GM20000 (cell line): ENCODE results near the gene CFAP65.

Experiments used
- DNase-seq: peaks from one replicate; pipeline ENCODE4 v3.0.0; 2012; ENCODE audit warnings: low spot score
- TF ChIP-seq, protein P1 (sequence below): IDR thresholded peaks from 2 replicates; pipeline ENCODE4 v1.5.1; 2012; ENCODE audit warnings: mild to moderate bottlenecking, control low read depth; ENCODE audit errors: extremely low read depth, missing control alignments

The CFAP65 gene

GRCh38 chr2:218975060-218975777, 66.1 kb downstream of the CFAP65 start:
- DNase-seq, result peak; percentile 1
- TF ChIP-seq, protein P1, sequence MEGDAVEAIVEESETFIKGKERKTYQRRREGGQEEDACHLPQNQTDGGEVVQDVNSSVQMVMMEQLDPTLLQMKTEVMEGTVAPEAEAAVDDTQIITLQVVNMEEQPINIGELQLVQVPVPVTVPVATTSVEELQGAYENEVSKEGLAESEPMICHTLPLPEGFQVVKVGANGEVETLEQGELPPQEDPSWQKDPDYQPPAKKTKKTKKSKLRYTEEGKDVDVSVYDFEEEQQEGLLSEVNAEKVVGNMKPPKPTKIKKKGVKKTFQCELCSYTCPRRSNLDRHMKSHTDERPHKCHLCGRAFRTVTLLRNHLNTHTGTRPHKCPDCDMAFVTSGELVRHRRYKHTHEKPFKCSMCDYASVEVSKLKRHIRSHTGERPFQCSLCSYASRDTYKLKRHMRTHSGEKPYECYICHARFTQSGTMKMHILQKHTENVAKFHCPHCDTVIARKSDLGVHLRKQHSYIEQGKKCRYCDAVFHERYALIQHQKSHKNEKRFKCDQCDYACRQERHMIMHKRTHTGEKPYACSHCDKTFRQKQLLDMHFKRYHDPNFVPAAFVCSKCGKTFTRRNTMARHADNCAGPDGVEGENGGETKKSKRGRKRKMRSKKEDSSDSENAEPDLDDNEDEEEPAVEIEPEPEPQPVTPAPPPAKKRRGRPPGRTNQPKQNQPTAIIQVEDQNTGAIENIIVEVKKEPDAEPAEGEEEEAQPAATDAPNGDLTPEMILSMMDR, result no peak

GRCh38 chr2:218970894-218971293, 70.4 kb downstream of the CFAP65 start:
- TF ChIP-seq, protein P1, result no peak
- no peak for DNase-seq

DNA sequence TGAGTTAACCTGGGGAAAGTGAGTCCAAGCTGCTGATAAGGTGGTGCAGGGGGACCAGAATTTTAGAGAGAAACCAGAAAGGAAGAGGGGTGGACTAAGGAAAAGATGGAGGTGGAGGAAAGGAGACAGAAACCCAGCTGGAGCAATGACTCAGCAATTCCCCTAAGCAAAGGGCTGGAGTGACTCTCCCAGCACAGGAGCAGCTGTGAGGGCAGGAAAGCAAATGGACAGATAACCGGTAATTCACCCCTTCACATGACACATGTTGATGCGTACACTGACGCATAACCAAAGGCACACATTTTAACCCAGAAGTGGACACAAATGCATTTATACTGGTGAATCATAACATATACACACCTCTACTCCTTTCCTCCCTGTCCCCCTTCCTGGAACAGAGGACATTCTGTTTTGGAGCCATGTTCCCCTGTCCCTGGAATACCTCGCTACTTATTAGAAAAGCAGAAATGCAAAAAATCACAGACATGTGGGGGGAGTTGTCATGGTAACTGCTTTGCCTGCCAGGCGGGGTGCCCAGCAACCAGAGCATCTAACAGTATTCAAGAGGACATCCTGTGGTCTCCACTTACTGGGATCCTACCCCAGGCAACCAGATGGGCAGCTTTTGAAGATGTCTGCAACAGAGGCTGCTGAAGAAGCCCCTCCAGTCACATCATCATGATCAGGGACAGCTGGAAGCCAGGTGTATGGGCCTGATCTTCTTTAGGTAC, 77.1 kb downstream of the CFAP65 start:
- DNase-seq, result no peak

GRCh38 chr2:218963601-218964000, 77.7 kb downstream of the CFAP65 start:
- DNase-seq, result no peak

More for the DNA sequence above, 77.1 kb downstream of the CFAP65 start:
- TF ChIP-seq, protein P1, result no peak

GRCh38 chr2:218962859-218963492, 78.3 kb downstream of the CFAP65 start:
- TF ChIP-seq, protein P1, result no peak
- peak; percentile 62 for DNase-seq

More at GRCh38 chr2:218963601-218964000, 77.7 kb downstream of the CFAP65 start:
- TF ChIP-seq, protein P1, result no peak

DNA sequence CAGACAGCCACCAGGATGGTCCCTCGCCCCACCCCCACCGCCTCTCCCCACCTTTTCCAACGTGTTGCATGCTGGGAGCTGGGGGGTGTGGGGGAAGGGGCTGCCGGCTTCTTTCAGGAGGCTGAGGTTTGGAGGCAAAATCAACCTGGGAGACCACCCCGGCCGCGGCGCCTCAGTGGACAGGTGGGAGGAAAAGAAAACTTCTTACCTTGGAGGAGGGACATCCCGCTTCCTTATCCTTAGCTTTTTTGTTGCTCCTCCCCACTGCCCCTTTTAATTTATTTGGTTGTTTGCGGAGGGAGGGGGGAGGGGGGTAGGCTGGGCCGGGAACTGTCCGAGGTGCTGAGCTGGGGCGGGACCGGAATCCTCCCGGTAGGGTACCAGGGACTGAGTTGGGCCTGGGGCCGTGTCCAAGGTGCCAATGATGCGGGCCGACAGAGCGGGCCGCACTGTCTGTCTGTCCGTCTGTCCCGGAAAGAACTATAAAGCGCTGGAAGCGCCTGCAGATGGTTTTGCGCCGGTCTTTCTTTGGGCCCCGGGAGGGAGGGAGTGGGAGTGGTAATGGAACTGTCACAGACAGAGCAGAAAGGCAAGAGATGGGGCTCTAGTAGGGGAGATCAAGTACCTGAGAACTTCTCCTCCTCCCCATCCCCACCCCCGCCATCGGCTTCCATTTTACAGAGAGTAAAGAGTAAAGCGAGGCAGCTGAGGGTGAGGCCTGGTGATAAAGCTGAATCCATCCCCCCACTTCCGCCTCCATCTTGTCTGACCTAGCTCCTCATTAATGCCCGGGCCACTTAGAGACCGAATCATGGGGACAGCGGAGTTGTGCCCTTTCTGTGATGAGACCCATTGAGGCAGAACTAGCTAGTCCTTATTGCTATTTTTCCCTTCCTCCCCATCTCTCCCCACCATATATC, 79.4 kb downstream of the CFAP65 start:
- TF ChIP-seq, protein P1, result no peak
- DNase-seq, result peak; percentile 45
